Effector memory CD8-positive, alpha-beta T cell (primary cell): ENCODE results near the gene SDF4.

Source experiments
- ATAC-seq: fragments of 150-1000 bp; cut with Tn5 transposase; replicated peaks from 2 replicates; pipeline ENCODE4 v1.10.0; 2021; ENCODE audit warnings: mild to moderate bottlenecking, moderate library complexity
- DNase-seq, 3 experiments: peaks; one replicate each; pipeline ENCODE4 v3.0.0; 2021
- H3K27ac Mint-ChIP-seq, 2 donors: one replicate each; pipeline ENCODE4 v1.8.0; 2022; ENCODE audit warnings: mild to moderate bottlenecking in 2 of 2, mixed read lengths in 2 of 2, moderate library complexity in 2 of 2
- H3K27me3 Mint-ChIP-seq, 2 donors: one replicate each; pipeline ENCODE4 v1.8.0; 2022; ENCODE audit warnings: mixed read lengths in 2 of 2
- H3K36me3 Mint-ChIP-seq: one replicate; pipeline ENCODE4 v1.8.0; 2022; ENCODE audit warnings: mild to moderate bottlenecking, moderate library complexity, mixed read lengths; ENCODE audit not compliant: insufficient read depth
- H3K4me1 Mint-ChIP-seq, 2 donors: one replicate each; pipeline ENCODE4 v1.8.0; 2022; ENCODE audit warnings: low read depth in 2 of 2, mixed read lengths in 2 of 2
- H3K4me3 Mint-ChIP-seq, 2 donors: one replicate each; pipeline ENCODE4 v1.8.0; 2022; ENCODE audit warnings: mild to moderate bottlenecking in 2 of 2, mixed read lengths in 2 of 2, moderate library complexity in 2 of 2
- H3K9me3 Mint-ChIP-seq, 2 donors: one replicate each; pipeline ENCODE4 v1.8.0; 2022; ENCODE audit warnings: mixed read lengths in 2 of 2

Gene SDF4

DNA sequence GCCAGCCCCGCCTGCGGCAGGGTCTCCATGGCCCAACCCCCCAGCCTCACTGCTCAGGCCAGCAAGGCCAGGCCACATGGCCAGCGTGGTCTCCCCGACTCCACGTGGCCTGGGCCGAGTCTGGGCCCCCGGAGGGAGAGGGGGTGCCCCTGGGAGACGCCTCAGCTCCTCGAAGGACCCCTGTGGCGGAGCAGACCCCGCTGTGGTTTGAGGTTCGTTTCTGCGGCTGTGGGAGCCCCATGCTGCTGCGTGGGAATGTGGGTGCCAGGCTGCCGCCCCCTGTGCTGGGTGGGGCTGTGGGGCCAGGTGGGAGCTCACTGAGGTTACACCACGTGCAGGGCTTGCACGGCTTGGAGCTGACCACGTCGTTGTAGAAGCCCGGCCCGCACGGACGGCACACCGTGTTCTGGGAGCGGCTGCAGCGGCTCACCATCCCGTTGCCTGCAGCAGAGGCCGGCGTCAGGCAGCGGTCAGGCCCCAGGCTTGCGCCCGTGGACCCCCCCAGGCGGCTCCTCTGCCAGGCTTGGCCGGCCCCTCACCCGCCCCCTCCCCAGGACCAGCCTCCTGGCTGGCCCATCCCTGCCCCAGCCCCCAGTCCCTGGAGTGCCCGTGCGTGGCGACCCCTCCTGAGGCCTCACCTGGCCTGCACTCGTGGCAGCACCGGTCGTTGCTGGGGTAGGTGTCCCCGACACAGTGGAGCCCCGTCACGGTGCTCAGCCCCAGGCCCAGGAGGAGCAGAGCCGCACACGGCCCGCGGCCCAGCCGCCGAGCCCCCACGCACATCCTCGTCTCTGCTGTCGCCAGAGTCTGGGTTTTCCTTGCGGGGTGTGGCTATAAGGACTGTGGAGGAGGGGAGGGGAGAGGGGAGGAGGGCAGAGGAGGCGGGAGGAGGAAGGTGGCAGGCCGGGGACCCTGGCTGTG lies 18.2 kb downstream of the SDF4 start, which contains the start of gene TNFRSF4:
Gene TNFRSF4 (minus strand): TSS at position 809 of the 921 bp plus-strand sequence. CDS start 26 bp downstream, at position 783.
- H3K36me3 Mint-ChIP-seq = peaks cover 42% of the 10 kb centered on the region
- H3K4me3 Mint-ChIP-seq = peak within 1 kb of the TSS; percentile 57 to 70
- peaks cover 22 to 24% of the 10 kb centered on the region in 2 donors for H3K4me1 Mint-ChIP-seq
- peak within 1 kb of the TSS; percentile 46 to 98 for H3K27ac Mint-ChIP-seq
- peak; percentile 57 for ATAC-seq
- peak; percentile 44 to 58 (median 58) for DNase-seq
- H3K27me3 Mint-ChIP-seq = no peaks in the 10 kb centered on the region
- no peaks in the 10 kb centered on the region for H3K9me3 Mint-ChIP-seq

- Mint-ChIP-seq H3K27me3 (no peaks in the 10 kb centered on the region), H3K36me3 (peaks cover 47% of the 10 kb centered on the region), H3K4me3 (peak overlapping the region; percentile 57 to 62), H3K9me3 (no peaks in the 10 kb centered on the region), H3K4me1 (peaks cover 29% of the 10 kb centered on the region in 2 donors), H3K27ac (peak overlapping the region; percentile 16 to 69)
- peak; percentile 60 to 71 (median 71) for DNase-seq
- peak; percentile 60 for ATAC-seq
These were observed 18.9 kb downstream of the SDF4 start for GRCh38 chr1:1212780-1213344.

GRCh38 chr1:1211541-1212441 lies 20.0 kb downstream of the SDF4 start:
- Mint-ChIP-seq H3K4me3 (peak overlapping the region; percentile 57 to 86), H3K4me1 (peaks cover 27 to 32% of the 10 kb centered on the region in 2 donors), H3K27ac (peak overlapping the region; percentile 16 to 69), H3K9me3 (no peaks in the 10 kb centered on the region), H3K27me3 (no peaks in the 10 kb centered on the region), H3K36me3 (peaks cover 39% of the 10 kb centered on the region)
- ATAC-seq (no peak), DNase-seq (no peak)

DNA sequence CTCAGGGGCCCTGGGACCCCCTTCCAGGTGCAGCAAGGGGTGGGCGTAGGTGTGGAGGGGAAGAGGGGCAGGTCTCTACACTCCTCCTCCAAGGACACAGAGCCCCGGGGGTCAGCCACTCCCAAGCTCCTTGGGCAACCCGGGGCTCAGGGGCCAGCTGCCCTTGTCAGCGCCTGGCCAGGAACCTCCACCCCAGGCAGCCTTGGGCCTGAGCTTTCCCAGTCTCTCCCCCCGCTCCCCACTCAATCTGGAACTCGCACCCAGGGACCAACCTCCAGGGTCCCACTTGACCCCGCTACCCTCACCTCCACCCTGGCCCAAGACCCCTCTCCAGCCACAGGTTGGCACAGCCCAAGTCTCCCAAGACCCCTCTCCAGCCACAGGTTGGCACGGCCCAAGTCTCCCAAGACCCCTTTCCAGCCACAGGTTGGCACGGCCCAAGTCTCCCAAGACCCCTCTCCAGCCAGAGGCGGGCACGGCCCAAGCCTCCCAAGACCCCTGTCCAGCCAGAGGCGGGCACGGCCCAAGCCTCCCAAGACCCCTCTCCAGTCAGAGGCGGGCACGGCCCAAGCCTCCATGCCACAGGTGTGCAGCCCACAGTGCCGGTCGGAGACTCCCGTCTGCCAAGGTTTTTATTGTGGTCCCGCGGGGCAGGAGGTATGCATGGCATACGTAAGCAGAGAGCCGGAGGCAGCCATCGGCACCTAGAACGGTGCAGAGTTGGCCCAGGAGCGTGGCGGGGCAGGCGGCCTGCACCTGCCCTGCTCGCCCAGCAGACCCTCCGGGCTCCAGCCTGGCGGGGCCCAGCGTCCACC lies 20.9 kb downstream of the SDF4 start:
- Mint-ChIP-seq H3K27me3 (no peaks in the 10 kb centered on the region), H3K36me3 (peaks cover 35% of the 10 kb centered on the region), H3K4me3 (peak overlapping the region; percentile 82 to 86), H3K9me3 (no peaks in the 10 kb centered on the region), H3K4me1 (peaks cover 21 to 28% of the 10 kb centered on the region in 2 donors), H3K27ac (peak overlapping the region in 1 of 2 donors; percentile 74)
- DNase-seq = no peak
- ATAC-seq = no peak

GRCh38 chr1:1208713-1209433 lies 22.9 kb downstream of the SDF4 start:
- peak; percentile 25 for ATAC-seq
- Mint-ChIP-seq H3K27me3 (no peaks in the 10 kb centered on the region), H3K4me1 (peaks cover 14 to 24% of the 10 kb centered on the region in 2 donors), H3K9me3 (no peaks in the 10 kb centered on the region), H3K36me3 (peaks cover 29% of the 10 kb centered on the region), H3K27ac (peak overlapping the region; percentile 90 to 96), H3K4me3 (peak overlapping the region; percentile 82 to 86)
- peak in 2 of 3 experiments; percentile 44 to 48 for DNase-seq

DNA sequence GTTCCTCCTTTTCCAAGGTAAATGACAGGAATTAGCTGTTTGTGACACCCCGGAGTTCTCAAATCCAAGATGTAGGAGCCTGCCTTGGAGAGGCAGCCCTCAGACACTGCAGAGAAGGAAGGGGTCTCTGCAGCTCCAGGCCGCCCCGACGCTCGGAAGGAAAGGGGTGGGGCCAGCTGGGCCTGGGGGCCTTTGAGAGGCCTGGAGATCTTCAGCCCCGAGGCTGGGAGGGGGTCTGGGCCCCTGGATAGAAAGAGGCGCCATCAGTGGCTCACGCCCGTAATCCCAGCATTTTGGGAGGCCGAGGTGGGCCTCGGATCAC lies 24.3 kb downstream of the SDF4 start:
- DNase-seq = no peak
- Mint-ChIP-seq H3K4me1 (peaks cover 14 to 24% of the 10 kb centered on the region in 2 donors), H3K4me3 (peak overlapping the region; percentile 82 to 86), H3K9me3 (no peaks in the 10 kb centered on the region), H3K27ac (peak overlapping the region; percentile 90 to 96), H3K27me3 (no peaks in the 10 kb centered on the region), H3K36me3 (peaks cover 18% of the 10 kb centered on the region)
- no peak for ATAC-seq

DNA sequence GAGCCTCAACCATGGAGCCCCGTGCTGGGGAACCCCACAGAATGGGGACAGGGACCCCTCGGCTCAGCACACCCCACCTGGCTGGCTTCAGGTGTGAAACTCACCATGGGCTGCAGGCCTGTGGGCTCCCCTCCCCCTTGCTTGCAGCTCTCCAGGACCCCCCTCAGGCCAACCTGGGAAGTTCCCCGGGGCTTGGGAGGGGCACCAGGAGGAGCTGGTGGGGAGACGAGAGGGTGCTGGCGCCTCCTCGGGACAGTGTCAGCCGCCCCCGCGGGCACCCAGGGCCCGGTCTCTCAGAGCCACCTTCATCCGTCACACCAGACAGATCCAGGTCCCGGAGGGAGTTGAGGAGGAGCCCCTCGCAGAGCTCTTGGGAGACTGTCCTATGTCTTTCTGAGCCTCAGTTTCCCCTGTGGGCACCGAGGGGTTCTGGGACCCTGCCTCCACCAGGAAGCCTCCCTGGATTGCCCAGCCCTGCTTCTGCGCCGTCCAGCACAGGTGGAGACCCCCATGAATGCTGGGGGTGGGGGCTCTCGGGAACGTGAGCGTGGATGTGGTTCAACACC lies 24.8 kb downstream of the SDF4 start:
- Mint-ChIP-seq H3K9me3 (no peaks in the 10 kb centered on the region), H3K36me3 (peaks cover 18% of the 10 kb centered on the region), H3K27ac (no peak overlapping the region), H3K4me1 (peaks cover 14 to 21% of the 10 kb centered on the region in 2 donors), H3K4me3 (peak overlapping the region; percentile 67 to 86), H3K27me3 (no peaks in the 10 kb centered on the region)
- ATAC-seq (no peak), DNase-seq (no peak)

- no peak within 1 kb of the TSS for H3K27ac Mint-ChIP-seq
- no peaks in the 10 kb centered on the region for H3K27me3 Mint-ChIP-seq
- peaks cover 14 to 21% of the 10 kb centered on the region in 2 donors for H3K4me1 Mint-ChIP-seq
- H3K9me3 Mint-ChIP-seq = no peaks in the 10 kb centered on the region
- peaks cover 18% of the 10 kb centered on the region for H3K36me3 Mint-ChIP-seq
- no peak for DNase-seq
- no peak for ATAC-seq
- peak within 1 kb of the TSS; percentile 67 to 86 for H3K4me3 Mint-ChIP-seq
These were observed 25.3 kb downstream of the SDF4 start, which contains the start of gene TNFRSF18 for GRCh38 chr1:1206376-1206965. TSS of gene TNFRSF18 (minus strand) at chr1:1206592. CDS start at chr1:1206571, 21 bp downstream.

- ATAC-seq = no peak
- H3K27ac Mint-ChIP-seq = no peak overlapping the region
These were observed 25.9 kb downstream of the SDF4 start for GRCh38 chr1:1205769-1206375.

DNA sequence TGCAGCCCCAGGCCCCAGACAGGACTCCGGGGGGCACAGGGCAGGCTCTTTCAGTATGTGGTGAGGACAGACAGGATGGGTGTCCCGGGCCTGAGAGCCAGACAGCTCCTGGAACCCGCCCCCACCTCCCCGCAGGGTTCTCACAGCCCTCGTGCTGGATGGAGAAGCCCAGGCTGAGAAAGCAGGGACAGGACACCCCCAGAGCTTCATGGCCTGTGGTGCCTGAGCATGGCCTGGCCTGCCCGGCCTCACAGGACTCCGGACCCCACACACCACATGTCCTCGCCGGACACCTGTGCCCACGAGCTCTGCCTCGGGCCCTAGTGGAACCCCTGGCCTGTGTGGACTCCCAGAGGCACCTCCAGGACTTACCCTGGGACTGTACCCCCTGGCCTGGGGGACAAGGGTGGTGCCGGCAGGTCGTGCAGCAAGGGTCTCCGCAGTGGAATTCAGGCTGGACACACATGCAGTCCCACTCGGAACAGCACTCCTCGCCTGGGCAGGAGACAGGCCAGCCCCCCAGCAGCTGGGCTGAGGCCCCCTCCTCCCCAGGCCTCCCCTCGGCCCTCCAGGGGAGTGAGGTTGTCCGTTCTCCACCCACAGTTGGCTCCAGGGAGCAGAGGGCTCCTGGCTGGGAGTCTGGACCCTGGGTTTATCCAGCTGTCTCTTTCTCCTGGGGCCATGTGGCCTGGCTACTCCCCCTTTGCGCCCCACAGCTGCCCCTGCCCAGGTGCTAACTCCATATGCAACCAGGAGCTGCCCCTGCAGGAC lies 26.6 kb downstream of the SDF4 start:
- ATAC-seq (no peak), DNase-seq (no peak)
- peaks cover 18% of the 10 kb centered on the region in 2 donors for H3K4me1 Mint-ChIP-seq
- no peaks in the 10 kb centered on the region for H3K9me3 Mint-ChIP-seq
- H3K36me3 Mint-ChIP-seq = peaks cover 18% of the 10 kb centered on the region
- H3K27me3 Mint-ChIP-seq = no peaks in the 10 kb centered on the region
- H3K4me3 Mint-ChIP-seq = peak overlapping the region; percentile 37 to 70
- no peak overlapping the region for H3K27ac Mint-ChIP-seq

More at GRCh38 chr1:1205769-1206375, 25.9 kb downstream of the SDF4 start:
- H3K4me3 Mint-ChIP-seq = peak overlapping the region; percentile 67 to 70
- peaks cover 14 to 15% of the 10 kb centered on the region in 2 donors for H3K4me1 Mint-ChIP-seq
- no peaks in the 10 kb centered on the region for H3K27me3 Mint-ChIP-seq
- DNase-seq = no peak
- H3K9me3 Mint-ChIP-seq = no peaks in the 10 kb centered on the region
- H3K36me3 Mint-ChIP-seq = peaks cover 18% of the 10 kb centered on the region
